GM18498 (cell line): ENCODE results near the gene ZNG1A.
"Not testable (repeated sequence)": the region's sequence is repeated elsewhere in the genome, so short reads cannot be mapped to it uniquely, and the experiment has no call there.

Source experiments
- ATAC-seq: cut with Tn5 transposase; IDR thresholded peaks from one replicate; pipeline ENCODE4 v1.9.1; 2021; ENCODE audit warnings: mild to moderate bottlenecking, moderate library complexity; ENCODE audit not compliant: unreplicated experiment

Gene ZNG1A

GRCh38 chr9:178140-178825 is 573 bp downstream of the ZNG1A start:
- ATAC-seq, result not testable (repeated sequence)

DNA sequence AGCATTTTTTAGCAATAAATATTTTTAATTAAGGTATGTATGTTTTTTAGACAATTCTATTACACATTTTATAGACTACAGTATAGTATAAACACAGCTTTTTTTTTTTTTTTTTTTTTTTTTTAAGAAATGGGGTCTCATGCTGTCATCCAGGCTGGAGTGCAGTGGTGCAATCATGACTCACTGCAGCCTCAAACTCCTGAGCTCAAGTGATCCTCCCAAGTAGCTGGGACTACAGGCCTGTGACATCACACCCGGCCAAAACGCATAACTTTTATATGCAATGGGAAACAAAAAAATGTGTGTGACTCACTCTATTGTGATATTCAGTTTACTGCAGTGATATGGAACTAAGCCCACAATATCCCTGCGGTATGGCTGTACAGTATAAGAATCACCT is 9.1 kb downstream of the ZNG1A start:
- ATAC-seq, result not testable (repeated sequence)

DNA sequence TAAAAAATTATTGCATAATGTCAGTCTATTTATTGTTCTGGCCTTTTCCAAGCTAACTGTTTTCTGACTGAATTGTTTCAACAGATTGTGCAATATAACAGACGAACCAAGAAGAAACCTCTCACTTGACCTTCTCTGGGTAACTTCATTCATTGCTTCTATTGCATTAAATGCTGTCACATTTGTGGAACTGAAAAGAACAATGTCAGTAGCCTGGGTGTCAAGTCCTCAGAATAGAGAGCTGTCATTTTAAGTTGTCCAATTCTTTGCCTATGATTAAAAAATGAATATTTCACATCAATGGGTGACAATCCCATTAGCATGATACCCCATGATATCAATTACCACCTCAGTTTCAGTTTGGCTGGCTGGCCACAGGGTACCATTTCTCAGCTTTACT is 19.0 kb downstream of the ZNG1A start:
- not testable (repeated sequence) for ATAC-seq

DNA sequence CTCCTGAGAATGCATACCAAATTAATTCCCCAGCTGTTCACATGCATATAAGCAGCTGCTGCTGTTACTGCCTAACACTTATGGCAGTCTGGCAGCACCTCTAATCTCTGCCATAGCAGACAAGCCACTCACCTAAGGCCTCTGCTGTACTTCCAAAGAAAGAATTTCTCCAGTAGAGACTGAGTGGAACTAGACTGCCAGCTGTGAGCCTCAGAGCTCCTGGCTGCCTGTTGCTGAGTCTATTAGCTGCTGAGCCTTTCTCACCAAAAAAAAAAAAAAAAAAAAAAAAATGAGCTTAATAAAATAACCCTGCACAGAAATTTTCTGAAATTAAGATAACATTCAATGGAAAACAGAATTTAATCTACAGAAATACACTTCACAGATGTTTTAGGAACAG is 27.7 kb downstream of the ZNG1A start:
- not testable (repeated sequence) for ATAC-seq

DNA sequence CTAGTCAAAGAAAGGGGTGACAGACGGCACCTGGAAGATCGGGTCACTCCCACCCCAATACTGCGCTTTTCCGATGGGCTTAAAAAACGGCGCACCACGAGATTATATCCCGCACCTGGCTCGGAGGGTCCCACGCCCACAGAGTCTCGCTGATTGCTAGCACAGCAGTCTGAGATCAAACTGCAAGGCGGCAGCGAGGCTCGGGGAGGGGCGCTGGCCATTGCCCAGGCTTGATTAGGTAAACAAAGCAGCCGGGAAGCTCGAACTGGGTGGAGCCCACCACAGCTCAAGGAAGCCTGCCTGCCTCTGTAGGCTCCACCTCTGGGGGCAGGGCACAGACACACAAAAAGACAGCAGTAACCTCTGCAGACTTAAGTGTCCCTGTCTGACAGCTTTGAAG is 39.0 kb downstream of the ZNG1A start:
- ATAC-seq, result not testable (repeated sequence)

GRCh38 chr9:117995-118467 is 60.8 kb downstream of the ZNG1A start, which contains the start of gene FOXD4:
FOXD4 (minus strand) TSS chr9:118417; CDS start chr9:118119, 298 bp downstream.
- not testable (repeated sequence) for ATAC-seq

GRCh38 chr9:117144-117994 is 61.5 kb downstream of the ZNG1A start:
- not testable (repeated sequence) for ATAC-seq

DNA sequence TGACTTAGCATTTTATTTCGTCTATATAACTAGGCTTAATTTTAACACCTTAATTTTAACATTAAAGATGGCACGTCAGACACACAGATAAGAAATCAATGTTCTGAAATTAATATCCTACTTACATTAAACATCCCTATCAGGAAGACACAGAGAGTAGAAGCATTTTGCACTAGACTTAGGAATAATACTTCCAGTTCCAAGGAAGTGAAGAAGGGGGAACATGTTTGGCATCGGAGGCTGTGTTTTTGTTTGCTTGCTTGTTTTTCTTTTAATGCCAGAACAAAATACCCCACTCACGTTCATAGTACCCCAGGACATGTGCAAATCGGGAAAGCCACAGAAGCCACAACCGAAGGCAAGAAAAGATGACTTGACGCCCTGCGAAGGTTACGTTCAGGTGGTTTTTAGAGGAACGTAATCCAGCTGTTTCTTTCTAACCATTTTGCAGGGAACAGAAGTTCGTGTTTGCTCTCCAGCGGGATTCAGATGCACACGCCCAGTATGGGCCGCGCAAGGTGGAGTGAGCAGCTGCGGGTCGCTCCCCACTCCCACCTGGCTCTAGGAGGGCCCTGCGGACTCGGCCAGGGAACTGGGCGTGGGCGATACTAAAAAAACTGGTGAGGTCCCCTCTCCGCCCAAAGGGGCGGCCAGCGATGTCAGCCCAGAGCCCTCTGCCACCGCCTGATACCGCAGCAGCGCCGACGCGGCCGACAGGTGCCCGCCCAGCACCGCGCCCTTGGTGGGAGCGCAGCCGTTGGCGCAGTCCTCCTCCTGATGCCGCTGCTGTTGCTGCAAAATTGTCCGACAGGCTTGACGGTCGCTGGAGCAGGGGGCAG is 62.4 kb downstream of the ZNG1A start:
- ATAC-seq, result not testable (repeated sequence)

- ATAC-seq, result not testable (repeated sequence)
Observed at GRCh38 chr9:115118-115451, 63.8 kb downstream of the ZNG1A start.

GRCh38 chr9:114267-115117 is 64.4 kb downstream of the ZNG1A start:
- peak; percentile 26 for ATAC-seq

DNA sequence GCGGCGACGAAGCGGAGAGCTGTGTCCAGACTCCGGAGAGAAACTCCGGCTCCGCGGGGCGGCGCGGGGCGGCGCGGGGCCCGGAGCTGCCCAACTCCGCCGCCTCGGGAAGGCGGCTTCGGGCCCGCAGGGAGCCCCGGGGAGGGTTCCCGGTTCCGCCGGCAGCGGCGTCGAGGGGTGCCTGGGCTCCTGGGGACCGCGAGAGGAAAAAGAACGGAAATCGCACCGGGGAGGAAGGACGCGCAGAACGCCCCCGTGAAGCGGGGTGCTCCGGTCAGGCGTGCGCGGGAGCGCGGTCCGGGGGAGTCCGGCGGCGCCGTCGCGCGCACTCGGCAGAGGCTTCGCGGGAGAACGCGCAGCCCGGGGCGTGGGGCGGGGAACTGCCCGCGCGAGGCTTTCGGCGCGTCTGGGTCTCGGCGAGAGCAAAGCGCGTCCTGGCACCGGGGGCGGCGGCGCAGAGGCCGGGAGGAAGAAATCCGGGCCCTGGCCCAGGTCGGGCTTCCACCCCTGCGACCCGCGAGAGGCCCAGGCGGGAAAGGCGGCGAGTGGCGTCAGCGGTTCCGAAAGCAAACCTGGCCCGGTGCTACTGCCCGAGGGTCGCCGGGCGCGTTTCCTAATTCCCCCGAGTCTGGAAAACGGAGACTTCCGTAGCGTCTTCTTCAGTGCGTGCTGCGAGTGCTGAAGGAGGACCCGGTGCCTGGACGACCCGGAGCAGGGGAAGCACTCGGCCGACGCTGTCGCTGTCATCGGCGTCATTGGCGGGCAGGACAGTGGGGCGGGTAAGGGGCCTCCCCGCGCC is 65.2 kb downstream of the ZNG1A start:
- ATAC-seq, result peak; percentile 57

DNA sequence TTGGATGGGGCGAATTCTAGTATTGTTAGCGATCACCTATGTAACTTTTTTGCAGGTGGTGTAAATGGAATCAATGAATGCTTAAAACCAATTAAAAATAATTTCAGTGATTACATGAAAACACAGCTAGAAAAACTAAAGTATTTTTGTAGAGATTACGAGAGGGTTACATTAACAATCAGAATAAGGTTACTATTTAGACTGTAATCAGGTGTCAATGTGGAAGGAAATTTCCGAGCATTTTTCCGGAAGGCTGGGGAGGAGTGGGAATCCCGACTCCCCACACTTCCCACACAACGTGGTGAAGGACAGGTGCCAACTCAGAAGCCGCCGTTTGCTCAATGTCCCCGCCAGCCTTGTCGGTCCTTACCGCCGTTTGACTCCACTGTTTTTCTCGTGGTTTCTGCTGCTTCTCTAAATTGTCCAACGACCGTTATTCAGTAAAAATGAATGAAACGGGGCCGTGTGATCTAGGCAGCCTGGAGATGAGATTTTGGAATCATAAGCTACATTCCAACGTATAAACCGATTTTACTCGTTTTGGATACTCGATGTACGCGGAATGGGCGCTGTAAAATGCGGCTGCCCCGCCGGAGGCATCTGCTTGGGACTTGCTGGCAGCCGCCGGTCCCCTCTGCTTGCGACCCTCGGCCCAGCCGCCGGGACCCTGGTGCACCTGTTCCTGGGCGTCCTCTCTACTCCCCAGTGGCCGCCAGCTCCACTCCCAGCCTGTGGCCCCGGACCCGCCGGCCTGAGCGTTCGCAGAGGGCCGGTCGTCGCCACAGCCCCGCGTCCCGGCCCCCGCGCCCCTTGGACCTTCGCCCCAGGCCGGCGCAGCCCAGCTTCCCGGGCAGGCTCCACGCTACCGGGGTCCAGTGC is 66.0 kb downstream of the ZNG1A start:
- peak; percentile 27 for ATAC-seq

DNA sequence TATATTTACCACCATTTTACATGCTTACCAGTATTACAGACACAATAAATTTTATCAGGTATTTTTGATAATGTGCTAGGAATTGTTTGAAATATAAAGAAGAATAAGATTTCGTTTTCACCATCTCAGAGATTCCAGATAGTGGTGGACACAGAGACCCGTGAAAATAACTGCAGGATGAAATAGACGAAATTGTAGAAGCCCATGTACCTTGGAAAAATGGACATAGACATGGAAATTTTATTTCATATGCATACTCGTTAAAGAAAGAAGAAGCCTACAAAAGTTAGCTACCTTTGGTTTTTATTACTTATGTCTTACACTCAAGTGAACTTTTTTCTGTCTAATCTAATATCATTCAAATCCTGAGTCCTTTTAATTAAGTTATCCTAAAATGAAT is 68.2 kb downstream of the ZNG1A start:
- ATAC-seq, result not testable (repeated sequence)

DNA sequence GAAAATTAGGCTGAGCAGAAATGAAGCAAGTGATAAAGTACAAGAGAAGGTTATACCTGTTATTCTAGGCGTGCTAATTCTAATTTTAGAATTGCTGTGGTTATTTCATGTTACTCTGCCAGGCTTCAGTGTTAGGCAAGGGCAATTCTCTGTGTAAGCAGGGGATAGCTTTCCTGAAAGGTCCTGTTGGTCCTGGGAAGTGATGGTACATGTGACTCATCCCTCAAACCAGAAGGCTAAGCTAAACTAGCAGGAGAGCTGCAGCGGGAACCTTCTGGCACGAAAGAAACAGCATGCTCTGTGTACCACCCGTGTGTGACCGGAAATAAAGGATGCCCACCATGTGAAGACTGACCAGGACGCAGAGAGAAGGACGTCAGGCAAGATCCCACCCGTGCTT is 69.3 kb downstream of the ZNG1A start:
- ATAC-seq, result not testable (repeated sequence)

- not testable (repeated sequence) for ATAC-seq
Observed at GRCh38 chr9:108742-109495, 69.9 kb downstream of the ZNG1A start.

DNA sequence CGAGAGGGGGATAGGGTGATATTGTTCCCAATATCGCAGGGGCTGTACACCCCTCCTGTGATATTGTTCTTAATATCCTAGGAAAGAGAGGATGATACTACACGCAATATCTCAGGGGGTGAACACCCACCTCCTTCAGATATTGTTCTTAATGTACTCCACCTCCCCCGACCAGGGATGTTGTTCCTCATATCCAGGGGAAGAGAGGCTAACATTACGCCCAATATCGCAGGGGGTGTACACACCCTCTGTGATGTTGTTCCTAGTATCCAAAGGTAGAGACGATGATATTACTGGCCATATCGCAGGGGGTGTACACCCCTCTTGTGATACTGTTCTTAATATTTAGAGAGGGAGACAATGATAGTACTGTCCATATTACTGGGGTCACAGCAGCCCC is 72.9 kb downstream of the ZNG1A start:
- ATAC-seq, result not testable (repeated sequence)

GRCh38 chr9:100430-100829 is 78.4 kb downstream of the ZNG1A start:
- not testable (repeated sequence) for ATAC-seq

DNA sequence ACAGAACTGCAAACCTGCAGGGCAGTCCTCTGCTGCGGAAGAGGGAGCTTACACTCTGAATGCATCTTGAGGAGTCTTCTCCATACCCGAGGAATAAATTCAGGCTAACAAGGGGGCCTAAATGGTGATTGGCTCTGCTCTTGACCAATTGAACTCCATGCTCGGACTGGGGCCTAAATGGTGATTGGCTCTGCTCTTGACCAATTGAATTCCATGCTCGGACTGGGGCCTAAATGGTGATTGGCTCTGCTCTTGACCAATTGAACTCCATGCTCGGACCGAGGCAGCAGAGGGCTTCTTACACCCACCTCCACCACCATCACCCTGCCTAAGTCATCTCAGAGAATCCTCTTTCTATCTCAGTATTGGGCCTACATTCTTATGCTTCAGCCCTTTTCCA is 79.0 kb downstream of the ZNG1A start:
- not testable (repeated sequence) for ATAC-seq
